Activated CD4-positive, alpha-beta T cell treated with anti-CD3 and anti-CD28 coated beads, Interleukin-2, amount 50 U/mL, for 4 hours (primary cell): ENCODE results near the gene SIGLEC14.

Experiments
- DNase-seq, 2 experiments: peaks; one replicate each; pipeline ENCODE4 v3.0.0-alpha.2; 2020

Gene SIGLEC14

DNA sequence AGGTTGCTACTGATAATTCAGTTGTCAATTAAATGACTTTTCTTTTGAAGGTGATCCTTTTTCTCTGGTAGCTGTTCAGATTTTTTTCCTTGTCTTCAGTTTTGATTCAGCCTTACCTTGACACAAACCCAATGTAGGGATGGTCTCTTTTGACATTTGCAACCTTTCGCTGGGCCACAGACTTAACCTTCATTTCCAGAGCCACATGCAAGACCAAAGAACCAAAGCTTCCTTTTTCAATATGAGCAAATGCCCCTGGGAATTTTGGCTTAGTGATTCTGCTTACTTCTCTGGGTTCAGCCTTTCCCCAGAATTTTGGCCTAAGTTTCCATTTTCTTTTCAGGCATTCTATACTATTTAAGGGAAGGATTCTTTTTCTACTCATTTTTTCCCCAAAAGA lies 36.0 kb downstream of the SIGLEC14 start:
- no peak for DNase-seq

DNA sequence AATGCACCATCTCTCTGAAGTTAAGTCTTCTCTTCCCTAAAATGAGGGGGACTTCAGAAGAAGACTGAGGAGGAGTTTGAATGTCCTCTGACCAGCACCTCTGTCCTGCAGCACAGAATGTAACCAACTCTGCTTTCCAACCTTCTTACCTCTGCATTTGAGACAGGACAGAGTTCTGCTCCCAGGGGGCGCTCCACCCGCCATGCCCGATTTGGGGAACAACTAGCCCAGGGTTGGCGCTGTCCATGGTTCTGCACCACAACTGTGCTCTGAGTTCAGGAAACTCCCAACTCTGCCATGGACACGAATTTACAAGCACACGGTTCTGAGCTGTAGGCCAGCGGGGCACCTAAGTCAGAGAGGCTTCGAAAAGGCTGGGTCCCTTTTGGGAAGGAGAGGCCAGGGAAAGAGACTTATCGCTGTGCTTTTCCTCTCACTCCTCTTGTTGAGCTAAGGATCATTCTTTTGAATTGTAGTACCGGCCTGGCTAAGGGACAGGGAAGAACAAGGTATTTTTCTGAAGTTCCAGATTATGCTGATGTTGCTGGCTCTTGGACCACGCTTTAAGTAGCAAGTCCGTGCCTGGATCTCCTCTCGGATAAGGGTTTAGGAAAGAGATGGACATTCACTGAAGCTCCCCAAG lies 38.6 kb downstream of the SIGLEC14 start:
- DNase-seq: peak; percentile 55 to 56

DNA sequence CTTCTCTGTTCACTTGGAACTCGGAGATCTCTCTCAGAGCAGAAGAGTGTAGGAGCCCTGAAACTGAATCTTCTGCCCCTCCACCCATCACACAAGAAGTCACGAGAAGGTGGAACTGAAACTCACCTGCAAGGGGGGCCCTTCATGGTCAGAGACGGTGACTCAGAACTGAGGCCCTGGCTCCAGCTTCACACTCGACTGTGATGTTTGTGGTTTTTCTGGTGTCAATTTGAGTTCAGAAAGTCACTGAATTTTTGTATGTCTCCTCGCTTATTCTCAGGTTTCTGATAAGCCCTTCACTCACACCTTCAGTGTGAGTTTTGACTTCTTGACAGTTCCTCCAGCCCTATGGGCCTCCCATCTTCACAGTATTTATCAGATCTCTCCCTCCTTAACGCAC lies 39.5 kb downstream of the SIGLEC14 start:
- no peak for DNase-seq

DNA sequence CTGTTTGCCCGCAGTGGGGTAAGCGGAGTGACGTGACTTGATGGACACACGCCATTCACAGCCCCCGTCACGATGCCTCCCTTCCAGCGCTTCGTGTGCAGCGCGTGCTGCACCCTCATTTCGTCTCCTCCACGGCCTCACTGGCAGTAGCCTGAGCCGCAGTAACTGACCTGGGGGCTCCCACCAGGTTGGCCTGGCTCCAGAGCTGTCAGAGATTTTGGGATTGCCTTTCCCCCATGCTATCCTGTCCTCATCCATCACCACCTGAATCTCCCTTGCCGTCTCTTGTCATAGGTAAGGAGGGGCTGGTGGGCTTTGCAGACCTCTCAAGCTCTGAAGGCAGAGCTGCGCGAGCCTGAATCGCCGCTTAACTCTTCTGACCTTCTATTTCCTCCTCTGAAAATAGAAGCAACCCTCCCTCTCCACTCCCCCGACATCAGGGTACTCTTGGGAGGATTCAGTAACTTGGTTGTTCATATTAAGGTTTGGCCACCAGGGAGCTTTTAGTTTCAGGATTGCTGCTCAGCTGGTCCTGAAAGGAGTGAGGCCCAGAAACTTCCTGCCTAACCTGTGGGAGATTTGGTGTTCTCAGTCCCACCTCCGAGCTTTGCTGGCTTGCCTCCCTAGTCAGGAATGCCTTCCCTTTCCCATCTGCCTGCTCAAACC lies 44.3 kb downstream of the SIGLEC14 start:
- no peak for DNase-seq

DNA sequence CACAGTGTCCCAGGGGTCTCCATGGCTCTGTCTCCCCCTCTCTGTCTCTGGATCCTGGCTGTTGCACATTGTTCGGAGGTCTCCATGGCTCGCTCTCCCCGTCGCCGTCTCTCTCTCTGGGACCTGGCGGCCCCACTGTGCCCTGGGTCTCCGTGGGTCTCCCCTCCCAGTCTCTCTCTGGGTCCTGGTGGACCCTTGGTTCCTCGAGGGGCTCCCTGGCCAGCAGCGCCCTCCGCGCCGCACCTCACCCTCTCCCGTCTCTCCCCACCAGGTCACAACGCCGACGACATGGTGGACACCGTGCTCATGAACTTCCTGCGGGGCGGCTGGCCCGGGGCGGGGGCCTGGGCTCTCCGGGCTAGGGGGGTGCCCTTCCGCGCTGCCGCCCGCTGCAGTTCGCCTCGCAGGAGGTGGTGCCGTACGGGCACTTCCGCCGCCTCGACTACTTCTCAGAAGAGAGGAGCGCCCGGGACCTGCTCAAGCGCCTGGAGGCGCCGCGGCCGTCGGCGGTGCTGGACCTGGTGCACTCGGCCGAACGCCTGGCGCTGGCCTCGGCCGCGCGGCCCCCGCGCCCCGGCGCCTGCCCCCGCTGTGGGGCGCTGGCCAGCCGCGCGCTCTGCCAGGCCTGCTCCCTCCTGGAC lies 45.6 kb downstream of the SIGLEC14 start:
- DNase-seq: no peak

DNA sequence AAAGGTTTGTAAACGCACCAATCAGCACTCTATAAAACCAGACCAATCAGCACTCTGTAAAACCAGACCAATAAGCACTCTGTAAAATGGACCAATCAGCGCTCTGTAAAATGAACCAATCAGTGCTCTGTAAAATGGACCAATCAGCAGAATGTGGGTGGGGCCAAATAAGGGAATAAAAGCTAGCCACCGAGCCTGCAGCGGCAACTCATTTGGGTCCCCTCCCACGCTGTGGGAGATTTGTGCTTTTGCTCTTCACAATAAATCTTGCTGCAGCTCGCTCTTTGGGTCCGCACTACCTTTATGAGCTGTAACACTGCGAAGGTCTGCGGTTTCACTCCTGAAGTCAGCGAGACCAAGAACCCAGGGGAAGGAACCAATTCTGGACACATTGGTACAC lies 47.5 kb downstream of the SIGLEC14 start:
- DNase-seq: no peak

DNA sequence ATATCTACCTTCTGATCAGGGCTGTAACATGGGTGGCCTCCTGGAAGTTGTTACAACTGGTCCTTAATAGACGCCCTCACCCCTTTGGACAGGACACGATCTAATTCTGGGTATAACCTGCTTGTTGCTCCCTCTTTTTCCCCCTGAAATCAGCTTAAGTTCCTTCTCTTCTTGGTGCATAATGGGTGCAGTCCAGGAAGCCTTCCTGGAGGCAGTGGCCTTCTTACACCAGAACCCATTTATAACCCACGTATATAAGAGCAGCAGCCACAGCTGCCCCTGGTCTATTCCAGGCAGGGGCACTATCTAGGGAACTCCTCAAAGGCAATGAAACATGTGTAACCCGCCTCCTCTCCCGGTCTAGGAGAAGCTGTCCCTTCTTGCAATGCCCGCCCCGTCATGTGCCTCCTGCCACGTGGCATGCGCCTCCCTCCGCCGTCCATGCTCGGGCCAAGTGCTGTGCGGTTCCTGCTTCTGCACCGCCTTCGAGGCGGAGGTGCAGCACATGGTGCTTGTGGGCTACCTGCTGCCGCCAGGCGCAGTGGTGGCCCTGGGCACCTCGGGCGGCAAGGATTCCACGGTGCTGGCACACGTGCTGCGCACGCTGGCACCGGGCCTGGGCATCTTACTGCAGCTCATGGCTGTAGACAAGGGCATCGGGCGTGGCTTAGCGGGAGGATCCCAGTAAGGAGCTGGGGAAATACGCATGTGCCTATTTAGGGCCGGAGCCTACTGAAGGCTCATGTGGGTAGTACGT lies 48.3 kb downstream of the SIGLEC14 start:
- DNase-seq: no peak

DNA sequence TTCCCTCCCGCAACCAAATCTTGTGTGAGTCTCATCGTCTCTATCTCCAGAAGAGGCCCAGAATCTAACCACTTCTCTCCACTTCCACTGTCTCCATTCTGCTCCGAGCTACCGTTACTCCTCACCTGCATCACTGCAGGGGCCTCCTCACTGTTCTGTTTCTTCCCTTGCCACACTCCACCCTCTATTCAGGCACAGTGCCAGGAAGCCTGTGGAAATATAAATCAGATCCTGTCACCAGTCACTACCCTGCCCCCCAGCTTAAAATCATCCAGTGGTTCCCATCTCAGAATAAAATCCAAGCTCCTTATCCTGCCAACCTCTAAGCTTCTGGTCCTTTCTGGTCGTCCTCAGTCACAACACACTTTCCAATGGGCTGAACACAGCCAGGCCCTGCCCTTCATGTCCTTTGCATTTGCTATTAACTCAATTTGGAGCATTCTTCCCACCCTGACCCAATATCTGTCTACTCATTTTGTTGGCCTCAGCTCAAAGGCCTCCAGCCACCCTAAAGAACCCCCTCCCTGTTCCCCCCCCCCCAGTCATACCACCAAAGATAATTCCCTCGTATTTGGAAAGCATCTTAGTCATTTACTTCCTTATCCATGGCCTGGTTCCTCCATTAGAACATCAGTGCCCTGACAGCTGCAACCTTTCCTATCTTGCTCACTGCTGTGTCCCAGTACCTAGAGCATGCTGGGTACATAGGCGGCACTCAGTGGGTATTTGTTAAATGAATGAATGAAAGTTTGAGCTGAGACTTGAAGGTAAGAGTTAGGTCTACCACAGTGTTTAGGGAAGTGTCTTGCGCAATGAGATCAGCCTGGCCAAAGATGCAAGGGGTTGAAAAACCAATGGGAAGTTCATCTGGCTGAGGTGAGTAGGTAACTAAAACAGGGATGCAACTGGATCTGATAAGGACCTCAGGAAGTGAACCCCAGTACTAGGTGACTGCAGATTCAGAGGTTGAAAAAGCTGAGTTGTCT lies 51.1 kb downstream of the SIGLEC14 start:
- no peak for DNase-seq

DNA sequence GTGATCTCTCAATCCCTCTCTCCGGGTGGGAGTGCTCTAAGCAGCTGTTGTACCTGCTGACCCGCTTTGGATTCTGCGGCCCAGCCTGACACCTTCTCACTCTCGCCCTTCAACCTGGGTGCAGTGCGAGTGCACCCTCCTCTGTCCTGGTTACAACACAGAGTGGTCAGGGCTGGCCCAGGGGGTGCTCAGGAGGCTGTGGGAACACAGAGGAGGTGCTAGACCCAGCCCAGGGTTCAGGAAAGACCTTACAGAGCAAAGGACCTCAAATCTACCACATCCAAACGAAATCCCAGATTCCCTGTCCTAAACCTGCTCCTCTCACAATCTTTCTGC lies 51.9 kb downstream of the SIGLEC14 start:
- no peak for DNase-seq

DNA sequence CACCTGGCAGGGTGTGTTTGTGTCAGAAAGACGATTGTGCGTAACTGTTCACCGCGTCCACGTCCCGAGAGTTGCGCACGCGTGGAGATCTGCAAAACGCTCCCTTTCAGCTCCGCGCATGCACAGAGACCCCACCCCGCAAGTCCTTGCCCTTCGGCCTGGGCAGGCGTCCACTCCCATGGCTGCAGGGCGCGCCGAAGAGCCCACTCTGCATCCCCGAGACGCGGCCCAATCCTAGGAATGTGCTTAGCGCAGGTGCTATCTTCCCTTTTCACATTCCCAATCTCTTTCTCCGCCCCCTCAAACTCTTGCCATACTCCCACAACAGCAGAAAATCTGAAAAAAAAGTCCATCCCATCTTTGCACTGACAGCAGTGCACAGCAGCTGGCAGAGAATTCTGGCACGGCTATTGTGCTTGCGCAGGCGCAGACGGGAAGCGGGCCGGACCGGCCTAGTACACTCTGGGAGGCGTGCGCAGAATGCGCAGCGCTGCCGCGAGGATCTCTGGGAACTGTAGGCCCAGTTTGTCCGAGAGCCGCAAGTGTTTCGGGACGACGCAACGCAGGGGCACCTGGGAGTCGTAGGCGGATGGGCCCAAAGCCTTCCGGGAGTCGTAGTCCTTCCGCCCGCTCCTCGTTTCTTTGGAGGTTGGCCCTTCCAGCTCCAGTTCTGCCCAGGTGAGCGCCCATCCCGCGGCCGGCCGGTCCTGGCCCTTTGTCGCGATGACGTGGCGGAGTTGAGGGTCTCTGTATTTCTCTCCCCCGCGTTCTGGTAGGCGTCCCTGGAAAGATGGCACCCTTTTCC lies 52.5 kb downstream of the SIGLEC14 start:
- peak; percentile 94 for DNase-seq

DNA sequence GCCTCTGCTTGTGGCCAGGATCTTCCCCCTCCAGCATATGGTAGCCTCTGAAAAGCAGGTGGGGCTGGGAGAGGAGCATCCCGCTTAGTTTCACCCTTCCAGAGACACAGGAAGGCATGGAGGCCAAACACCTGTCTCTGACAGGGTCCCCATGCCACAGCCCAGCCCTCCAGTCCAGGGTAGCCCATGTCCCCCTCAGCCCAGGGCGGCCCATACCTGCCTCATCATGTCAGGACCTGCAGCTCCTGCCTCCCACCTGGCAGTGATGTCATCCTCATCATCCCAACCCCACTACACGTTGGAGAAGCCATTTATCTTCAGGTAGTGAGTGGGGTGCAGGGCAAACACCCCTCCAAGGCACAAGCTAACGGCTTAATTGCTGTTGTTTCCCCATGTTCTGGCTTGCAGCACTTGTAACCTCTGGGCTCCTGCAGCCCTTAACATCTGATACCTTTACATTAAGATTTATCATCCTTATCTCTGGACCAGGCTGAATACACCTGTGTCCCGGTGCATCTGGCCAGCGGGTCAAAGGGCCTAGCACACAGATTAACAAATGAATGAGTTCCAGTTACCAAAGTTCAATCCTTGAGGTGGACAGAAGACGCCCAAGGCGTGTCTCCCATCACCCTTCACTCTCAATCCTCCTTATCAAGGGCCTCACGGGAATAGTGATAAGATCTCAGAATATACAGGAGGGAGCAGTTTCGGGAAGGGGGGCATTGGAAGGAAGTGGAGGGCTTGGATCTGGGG lies 53.3 kb downstream of the SIGLEC14 start:
- no peak for DNase-seq
